SK-N-SH (cell line): ENCODE measurements around the gene NUP210L. TPM values are rescaled to one million over a fixed set of nuclear protein-coding genes. Genes with fewer than 3 reads are reported as not detected.

Experiments
- CTCF ChIA-PET: fragments of 300-600, 350-600 bp; formaldehyde crosslinking; extraction: SDS; loops from one replicate; lab custom pipeline; 2021; lab: Yijun Ruan, JAX
- POLR2A ChIA-PET: fragments of 350-600 bp; sonication (Branson Sonifier 250); formaldehyde crosslinking; extraction: SDS; loops from one replicate; lab custom pipeline; 2020; ENCODE audit warnings: antibody characterized with exemption, inconsistent platforms; lab: Yijun Ruan, JAX
- DNase-seq: peaks from one replicate; pipeline ENCODE4 v3.0.0; 2012
- H2AFZ ChIP-seq: fragments of 200-600 bp; sonication (generic); 2 replicates; pipeline ENCODE4 v1.8.1; 2016; ENCODE audit warnings: antibody characterized with exemption, mild to moderate bottlenecking, low read depth
- H3F3A ChIP-seq: fragments of 200-600 bp; sonication (generic); replicated peaks from 2 replicates; pipeline ENCODE3; 2016; ENCODE audit warnings: antibody characterized with exemption, mild to moderate bottlenecking; ENCODE audit not compliant: insufficient read depth
- H3K27ac ChIP-seq, 2 experiments: fragments of 200-500 bp in 1 of 2; fragments of 200-600 bp in 1 of 2; sonication (Bioruptor generic) in 1 of 2; sonication (generic), shearing (Covaris generic) in 1 of 2; 2 replicates each; pipeline versions ENCODE4 v1.5.1 to v1.6.1; 2014 to 2016; ENCODE audit warnings: low read depth in 2 of 2, inconsistent platforms in 1 of 2, low read length in 1 of 2, mild to moderate bottlenecking in 1 of 2, mixed read lengths in 1 of 2
- H3K27me3 ChIP-seq: fragments of 200-600 bp; sonication (generic), shearing (Covaris generic); 2 replicates; pipeline ENCODE4 v1.6.1; 2016; ENCODE audit warnings: mixed run types; ENCODE audit not compliant: insufficient read depth
- H3K36me3 ChIP-seq, 2 experiments: fragments of 200-500 bp in 1 of 2; fragments of 200-600 bp in 1 of 2; sonication (Bioruptor generic) in 1 of 2; sonication (generic) in 1 of 2; replicated peaks in 1 of 2; 2 replicates each; pipeline versions ENCODE3 to v1.5.1; 2014 to 2016; ENCODE audit warnings: low read length in 1 of 2, mild to moderate bottlenecking in 1 of 2; ENCODE audit not compliant: insufficient read depth in 2 of 2, control insufficient read depth in 1 of 2
- H3K4me1 ChIP-seq, 2 experiments: fragments of 200-500 bp in 1 of 2; fragments of 200-600 bp in 1 of 2; sonication (Bioruptor generic) in 1 of 2; sonication (generic), shearing (Covaris generic) in 1 of 2; 2 replicates each; pipeline versions ENCODE4 v1.5.1 to v1.6.1; 2014 to 2016; ENCODE audit warnings: low read depth in 1 of 2, low read length in 1 of 2, mixed run types in 1 of 2; ENCODE audit not compliant: insufficient read depth in 2 of 2, control insufficient read depth in 1 of 2
- H3K4me2 ChIP-seq: fragments of 200-600 bp; sonication (generic), shearing (Covaris generic); 2 replicates; pipeline ENCODE4 v1.6.1; 2017; ENCODE audit warnings: mixed run types
- H3K4me3 ChIP-seq, 2 experiments: fragments of 200-500 bp in 1 of 2; fragments of 200-600 bp in 1 of 2; sonication (Bioruptor generic) in 1 of 2; sonication (generic), shearing (Covaris generic) in 1 of 2; 2 replicates each; pipeline versions ENCODE4 v1.5.1 to v1.8.1; 2014 to 2016; ENCODE audit warnings: low read depth in 2 of 2, inconsistent platforms in 1 of 2, low read length in 1 of 2, mild to moderate bottlenecking in 1 of 2, mixed read lengths in 1 of 2, moderate library complexity in 1 of 2
- H3K79me2 ChIP-seq: fragments of 200-600 bp; sonication (generic); 2 replicates; pipeline ENCODE4 v1.8.1; 2017; ENCODE audit warnings: mild to moderate bottlenecking; ENCODE audit not compliant: insufficient read depth
- H3K9ac ChIP-seq: fragments of 200-600 bp; sonication (generic); 2 replicates; pipeline ENCODE4 v1.6.1; 2017; ENCODE audit warnings: mixed run types
- H3K9me2 ChIP-seq: fragments of 200-600 bp; sonication (generic); 2 replicates; pipeline ENCODE4 v1.6.1; 2017; ENCODE audit warnings: mixed run types
- H3K9me3 ChIP-seq: fragments of 200-600 bp; sonication (generic); 2 replicates; pipeline ENCODE4 v1.6.1; 2017; ENCODE audit warnings: mixed run types, mild to moderate bottlenecking, moderate library complexity
- H4K20me1 ChIP-seq: fragments of 200-600 bp; sonication (generic); 2 replicates; pipeline ENCODE4 v1.6.1; 2017; ENCODE audit warnings: mild to moderate bottlenecking, mixed run types; ENCODE audit not compliant: insufficient read depth
- CHD2 ChIP-seq: fragments of 150-350 bp; IDR thresholded peaks from 2 replicates; pipeline ENCODE4 v1.6.1; 2018; ENCODE audit warnings: low read length; ENCODE audit not compliant: partially characterized antibody
- EZH2phosphoT487 ChIP-seq: fragments of 200-600 bp; sonication (generic); IDR thresholded peaks from 2 replicates; pipeline ENCODE4 v1.6.1; 2017; ENCODE audit warnings: low read depth, mixed run types, mild to moderate bottlenecking, antibody characterized with exemption, moderate library complexity, borderline replicate concordance
- FOXJ3 ChIP-seq: sonication (generic); formaldehyde crosslinking; IDR thresholded peaks from 2 replicates; pipeline ENCODE4 v1.5.1; 2020; ENCODE audit warnings: mild to moderate bottlenecking, missing genetic modification reagents
- FOXM1 ChIP-seq: IDR thresholded peaks from 2 replicates; pipeline ENCODE4 v1.4.0; 2012; ENCODE audit warnings: low read depth, mild to moderate bottlenecking
- GABPA ChIP-seq: IDR thresholded peaks from 2 replicates; pipeline ENCODE4 v1.4.0; 2012; ENCODE audit warnings: low read depth, mild to moderate bottlenecking
- JUND ChIP-seq: IDR thresholded peaks from 2 replicates; pipeline ENCODE4 v1.4.0; 2012
- MEF2A ChIP-seq: IDR thresholded peaks from 2 replicates; pipeline ENCODE4 v1.4.0; 2012; ENCODE audit warnings: low read depth, borderline replicate concordance
- MXI1 ChIP-seq: IDR thresholded peaks from 2 replicates; pipeline ENCODE4 v1.6.1; 2012; ENCODE audit warnings: mild to moderate bottlenecking, low read depth, low read length, improper control_type of control experiment
- NFIC ChIP-seq: IDR thresholded peaks from 2 replicates; pipeline ENCODE4 v1.4.0; 2012; ENCODE audit warnings: borderline replicate concordance
- NRF1 ChIP-seq: IDR thresholded peaks from 2 replicates; pipeline ENCODE4 v1.6.1; 2012; ENCODE audit warnings: low read depth, mild to moderate bottlenecking, low read length
- POLR2AphosphoS5 ChIP-seq: IDR thresholded peaks from 2 replicates; pipeline ENCODE4 v1.6.1; 2012; ENCODE audit warnings: low read depth, low read length
- RAD21 ChIP-seq: IDR thresholded peaks from 2 replicates; pipeline ENCODE4 v1.6.1; 2012; ENCODE audit warnings: mild to moderate bottlenecking, low read length
- RFX5 ChIP-seq: IDR thresholded peaks from 2 replicates; pipeline ENCODE4 v1.6.1; 2012; ENCODE audit warnings: mild to moderate bottlenecking, improper control_type of control experiment, low read length
- RXRA ChIP-seq: IDR thresholded peaks from 2 replicates; pipeline ENCODE4 v1.4.0; 2012; ENCODE audit warnings: low read depth, mild to moderate bottlenecking, borderline replicate concordance
- SIN3A ChIP-seq: IDR thresholded peaks from 2 replicates; pipeline ENCODE4 v1.6.1; 2012; ENCODE audit warnings: low read depth, mild to moderate bottlenecking, low read length, moderate library complexity, borderline replicate concordance
- TAF1 ChIP-seq: IDR thresholded peaks from 2 replicates; pipeline ENCODE4 v1.6.1; 2012; ENCODE audit warnings: low read depth, mild to moderate bottlenecking, low read length, moderate library complexity, borderline replicate concordance
- TCF12 ChIP-seq: IDR thresholded peaks from 2 replicates; pipeline ENCODE4 v1.4.0; 2012
- TEAD4 ChIP-seq: IDR thresholded peaks from 2 replicates; pipeline ENCODE4 v1.4.0; 2012; ENCODE audit warnings: mild to moderate bottlenecking, borderline replicate concordance; ENCODE audit not compliant: insufficient read depth
- WGBS: methylation state at CpG from one replicate; pipeline ENCODE4 v1.1.6; 2017; ENCODE audit warnings: low lambda C conversion rate; 5-methylcytosine and 5-hydroxymethylcytosine counted together
- polyA plus RNA-seq, 3 experiments: library from polyadenylated mRNA; depleted of rRNA; stranded (reverse); fragments of >200 nt; gene quantifications; 2 replicates each; pipeline ENCODE4 v1.2.3, GENCODE V29; 2012
- TF ChIP-seq, protein P1 (sequence below): IDR thresholded peaks from 2 replicates; pipeline ENCODE4 v1.4.0; 2012; ENCODE audit warnings: low read depth, borderline replicate concordance
- TF ChIP-seq, protein P2 (sequence below): IDR thresholded peaks from 2 replicates; pipeline ENCODE4 v1.6.1; 2012; ENCODE audit warnings: mild to moderate bottlenecking, low read depth, low read length, moderate library complexity
- TF ChIP-seq, protein P3 (sequence below): IDR thresholded peaks from 2 replicates; pipeline ENCODE4 v1.4.0; 2012; ENCODE audit warnings: low read depth
- TF ChIP-seq, protein P4 (sequence below): fragments of 150-350 bp; IDR thresholded peaks from 2 replicates; pipeline ENCODE4 v1.6.1; 2016; ENCODE audit warnings: mild to moderate bottlenecking, low read depth, low read length

The NUP210L gene
- polyA plus RNA-seq, 1 of the 3 experiments (the other 2 are of a cell fraction), result not detected

DNA sequence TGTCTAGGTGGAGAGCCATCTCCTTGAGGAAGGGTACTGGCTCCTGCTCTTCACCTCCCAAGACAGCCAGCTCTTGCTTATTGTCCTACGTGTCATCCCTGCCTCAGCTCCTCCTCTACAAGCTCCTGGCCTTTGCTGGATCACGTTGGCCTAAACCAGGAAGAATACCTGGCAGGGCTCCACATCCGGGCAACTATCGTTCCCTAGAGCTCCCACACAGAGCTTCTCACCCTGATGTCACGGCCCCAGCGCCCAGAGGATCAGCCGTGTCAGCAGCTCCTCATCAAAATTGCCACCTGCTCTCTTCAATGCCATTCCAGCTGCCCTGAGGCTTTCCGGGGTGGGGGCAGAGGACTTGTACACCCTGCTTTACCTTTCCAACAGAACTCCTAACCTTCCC lies 38.9 kb upstream of the NUP210L start:
- H3K27me3 ChIP-seq, result no peaks in the 10 kb centered on the region
- POLR2A ChIA-PET, result interaction anchor here (1.6 kb wide), 1 partner anchor 11 kb away, joined by 4 read pairs; no protein-coding TSS in a partner anchor
- CTCF ChIA-PET, result no interaction called here
- TF ChIP-seq, protein P1, sequence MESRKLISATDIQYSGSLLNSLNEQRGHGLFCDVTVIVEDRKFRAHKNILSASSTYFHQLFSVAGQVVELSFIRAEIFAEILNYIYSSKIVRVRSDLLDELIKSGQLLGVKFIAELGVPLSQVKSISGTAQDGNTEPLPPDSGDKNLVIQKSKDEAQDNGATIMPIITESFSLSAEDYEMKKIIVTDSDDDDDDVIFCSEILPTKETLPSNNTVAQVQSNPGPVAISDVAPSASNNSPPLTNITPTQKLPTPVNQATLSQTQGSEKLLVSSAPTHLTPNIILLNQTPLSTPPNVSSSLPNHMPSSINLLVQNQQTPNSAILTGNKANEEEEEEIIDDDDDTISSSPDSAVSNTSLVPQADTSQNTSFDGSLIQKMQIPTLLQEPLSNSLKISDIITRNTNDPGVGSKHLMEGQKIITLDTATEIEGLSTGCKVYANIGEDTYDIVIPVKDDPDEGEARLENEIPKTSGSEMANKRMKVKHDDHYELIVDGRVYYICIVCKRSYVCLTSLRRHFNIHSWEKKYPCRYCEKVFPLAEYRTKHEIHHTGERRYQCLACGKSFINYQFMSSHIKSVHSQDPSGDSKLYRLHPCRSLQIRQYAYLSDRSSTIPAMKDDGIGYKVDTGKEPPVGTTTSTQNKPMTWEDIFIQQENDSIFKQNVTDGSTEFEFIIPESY, result no peak
- no peak for TF ChIP-seq GABPA
- no peak for TF ChIP-seq CHD2
- no peak for TF ChIP-seq EZH2phosphoT487
- TF ChIP-seq, protein P2, sequence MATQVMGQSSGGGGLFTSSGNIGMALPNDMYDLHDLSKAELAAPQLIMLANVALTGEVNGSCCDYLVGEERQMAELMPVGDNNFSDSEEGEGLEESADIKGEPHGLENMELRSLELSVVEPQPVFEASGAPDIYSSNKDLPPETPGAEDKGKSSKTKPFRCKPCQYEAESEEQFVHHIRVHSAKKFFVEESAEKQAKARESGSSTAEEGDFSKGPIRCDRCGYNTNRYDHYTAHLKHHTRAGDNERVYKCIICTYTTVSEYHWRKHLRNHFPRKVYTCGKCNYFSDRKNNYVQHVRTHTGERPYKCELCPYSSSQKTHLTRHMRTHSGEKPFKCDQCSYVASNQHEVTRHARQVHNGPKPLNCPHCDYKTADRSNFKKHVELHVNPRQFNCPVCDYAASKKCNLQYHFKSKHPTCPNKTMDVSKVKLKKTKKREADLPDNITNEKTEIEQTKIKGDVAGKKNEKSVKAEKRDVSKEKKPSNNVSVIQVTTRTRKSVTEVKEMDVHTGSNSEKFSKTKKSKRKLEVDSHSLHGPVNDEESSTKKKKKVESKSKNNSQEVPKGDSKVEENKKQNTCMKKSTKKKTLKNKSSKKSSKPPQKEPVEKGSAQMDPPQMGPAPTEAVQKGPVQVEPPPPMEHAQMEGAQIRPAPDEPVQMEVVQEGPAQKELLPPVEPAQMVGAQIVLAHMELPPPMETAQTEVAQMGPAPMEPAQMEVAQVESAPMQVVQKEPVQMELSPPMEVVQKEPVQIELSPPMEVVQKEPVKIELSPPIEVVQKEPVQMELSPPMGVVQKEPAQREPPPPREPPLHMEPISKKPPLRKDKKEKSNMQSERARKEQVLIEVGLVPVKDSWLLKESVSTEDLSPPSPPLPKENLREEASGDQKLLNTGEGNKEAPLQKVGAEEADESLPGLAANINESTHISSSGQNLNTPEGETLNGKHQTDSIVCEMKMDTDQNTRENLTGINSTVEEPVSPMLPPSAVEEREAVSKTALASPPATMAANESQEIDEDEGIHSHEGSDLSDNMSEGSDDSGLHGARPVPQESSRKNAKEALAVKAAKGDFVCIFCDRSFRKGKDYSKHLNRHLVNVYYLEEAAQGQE, result no peak
- TF ChIP-seq, protein P3, sequence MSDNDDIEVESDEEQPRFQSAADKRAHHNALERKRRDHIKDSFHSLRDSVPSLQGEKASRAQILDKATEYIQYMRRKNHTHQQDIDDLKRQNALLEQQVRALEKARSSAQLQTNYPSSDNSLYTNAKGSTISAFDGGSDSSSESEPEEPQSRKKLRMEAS, result no peak
- TF ChIP-seq POLR2AphosphoS5, result no peak
- TF ChIP-seq TCF12, result no peak
- H3K79me2 ChIP-seq, result no peaks in the 10 kb centered on the region
- no peaks in the 10 kb centered on the region; a peak in 1 of 4 replicates for H3K4me1 ChIP-seq
- no peak overlapping the region for H3K9ac ChIP-seq
- 32% methylated on average over 5 of the region's 8 CpGs for WGBS
- H3K4me3 ChIP-seq, result no peak overlapping the region
- no peak overlapping the region for H3K4me2 ChIP-seq
- H3K27ac ChIP-seq, result no peak overlapping the region
- no peak overlapping the region for H2AFZ ChIP-seq
- H3K9me2 ChIP-seq, result no peaks in the 10 kb centered on the region
- H4K20me1 ChIP-seq, result no peaks in the 10 kb centered on the region
- DNase-seq, result no peak
- no peaks in the 10 kb centered on the region for H3K9me3 ChIP-seq
- H3K36me3 ChIP-seq, result no peaks in the 10 kb centered on the region
- peaks cover under 1% of the 10 kb centered on the region for H3F3A ChIP-seq

DNA sequence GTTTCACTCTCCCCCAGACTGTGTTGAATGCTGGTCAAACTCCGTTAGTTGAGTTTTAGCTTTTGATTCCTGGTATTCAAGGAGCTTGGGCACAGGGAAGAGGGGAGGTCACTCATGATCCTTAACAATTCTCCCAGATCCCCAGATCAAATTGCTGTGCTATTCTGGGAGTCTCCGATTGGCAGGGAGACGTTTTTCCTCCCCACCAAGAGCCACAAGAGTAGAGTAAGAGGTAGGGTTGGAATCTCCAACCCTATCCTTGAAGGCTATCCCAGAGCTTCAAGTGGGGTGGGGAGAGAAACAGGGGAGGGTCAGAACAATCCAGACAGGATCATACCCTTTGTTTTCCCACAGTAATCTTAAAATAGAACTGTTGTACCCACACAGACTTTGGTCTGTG lies 37.6 kb upstream of the NUP210L start:
- no peak overlapping the region for H2AFZ ChIP-seq
- no peaks in the 10 kb centered on the region for H3K36me3 ChIP-seq
- no peaks in the 10 kb centered on the region; a peak in 1 of 4 replicates for H3K4me1 ChIP-seq
- ChIA-PET CTCF (interaction anchor here (1.3 kb wide), 1 partner anchor 79 kb away, joined by 3 read pairs; no protein-coding TSS in a partner anchor), POLR2A (interaction anchor here (1.6 kb wide), 1 partner anchor 10 kb away, joined by 4 read pairs; no protein-coding TSS in a partner anchor)
- no peak overlapping the region for H3K27ac ChIP-seq
- 41% methylated on average over 3 of the region's 3 CpGs for WGBS
- H3K27me3 ChIP-seq, result no peaks in the 10 kb centered on the region
- H3K9me3 ChIP-seq, result no peaks in the 10 kb centered on the region
- H3K79me2 ChIP-seq, result no peaks in the 10 kb centered on the region
- no peak for DNase-seq
- H3K9ac ChIP-seq, result no peak overlapping the region
- H4K20me1 ChIP-seq, result no peaks in the 10 kb centered on the region
- H3F3A ChIP-seq, result no peaks in the 10 kb centered on the region
- H3K4me2 ChIP-seq, result no peak overlapping the region
- no peak overlapping the region for H3K4me3 ChIP-seq
- no peaks in the 10 kb centered on the region for H3K9me2 ChIP-seq
- no peak for TF ChIP-seq MXI1
- TF ChIP-seq FOXJ3, result no peak
- no peak for TF ChIP-seq FOXM1
- no peak for TF ChIP-seq NRF1
- no peak for TF ChIP-seq NFIC
- TF ChIP-seq TAF1, result no peak
- no peak for TF ChIP-seq CHD2
- no peak for TF ChIP-seq SIN3A
- TF ChIP-seq RFX5, result no peak
- TF ChIP-seq, protein P4, sequence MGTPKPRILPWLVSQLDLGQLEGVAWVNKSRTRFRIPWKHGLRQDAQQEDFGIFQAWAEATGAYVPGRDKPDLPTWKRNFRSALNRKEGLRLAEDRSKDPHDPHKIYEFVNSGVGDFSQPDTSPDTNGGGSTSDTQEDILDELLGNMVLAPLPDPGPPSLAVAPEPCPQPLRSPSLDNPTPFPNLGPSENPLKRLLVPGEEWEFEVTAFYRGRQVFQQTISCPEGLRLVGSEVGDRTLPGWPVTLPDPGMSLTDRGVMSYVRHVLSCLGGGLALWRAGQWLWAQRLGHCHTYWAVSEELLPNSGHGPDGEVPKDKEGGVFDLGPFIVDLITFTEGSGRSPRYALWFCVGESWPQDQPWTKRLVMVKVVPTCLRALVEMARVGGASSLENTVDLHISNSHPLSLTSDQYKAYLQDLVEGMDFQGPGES, result no peak
- no peak for TF ChIP-seq TEAD4
- TF ChIP-seq, protein P3, result no peak
- TF ChIP-seq JUND, result no peak
- no peak for TF ChIP-seq MEF2A
- no peak for TF ChIP-seq RXRA
- TF ChIP-seq RAD21, result no peak
